Measurements from ENCODE around the gene CELA2A.

The CELA2A gene

GRCh38 chr1:15428815-15429435, 27.6 kb upstream of the CELA2A start:
- ATAC-seq = no peak
- TF ChIP-seq, protein P1, sequence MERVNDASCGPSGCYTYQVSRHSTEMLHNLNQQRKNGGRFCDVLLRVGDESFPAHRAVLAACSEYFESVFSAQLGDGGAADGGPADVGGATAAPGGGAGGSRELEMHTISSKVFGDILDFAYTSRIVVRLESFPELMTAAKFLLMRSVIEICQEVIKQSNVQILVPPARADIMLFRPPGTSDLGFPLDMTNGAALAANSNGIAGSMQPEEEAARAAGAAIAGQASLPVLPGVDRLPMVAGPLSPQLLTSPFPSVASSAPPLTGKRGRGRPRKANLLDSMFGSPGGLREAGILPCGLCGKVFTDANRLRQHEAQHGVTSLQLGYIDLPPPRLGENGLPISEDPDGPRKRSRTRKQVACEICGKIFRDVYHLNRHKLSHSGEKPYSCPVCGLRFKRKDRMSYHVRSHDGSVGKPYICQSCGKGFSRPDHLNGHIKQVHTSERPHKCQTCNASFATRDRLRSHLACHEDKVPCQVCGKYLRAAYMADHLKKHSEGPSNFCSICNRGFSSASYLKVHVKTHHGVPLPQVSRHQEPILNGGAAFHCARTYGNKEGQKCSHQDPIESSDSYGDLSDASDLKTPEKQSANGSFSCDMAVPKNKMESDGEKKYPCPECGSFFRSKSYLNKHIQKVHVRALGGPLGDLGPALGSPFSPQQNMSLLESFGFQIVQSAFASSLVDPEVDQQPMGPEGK (CRISPR knock-in tag; IDR thresholded peaks at IDR 0.05; ENCODE audit: borderline replicate concordance) = no peak
- TF ChIP-seq ZNF8 (CRISPR knock-in tag; IDR thresholded peaks at IDR 0.05) = no peak

DNA sequence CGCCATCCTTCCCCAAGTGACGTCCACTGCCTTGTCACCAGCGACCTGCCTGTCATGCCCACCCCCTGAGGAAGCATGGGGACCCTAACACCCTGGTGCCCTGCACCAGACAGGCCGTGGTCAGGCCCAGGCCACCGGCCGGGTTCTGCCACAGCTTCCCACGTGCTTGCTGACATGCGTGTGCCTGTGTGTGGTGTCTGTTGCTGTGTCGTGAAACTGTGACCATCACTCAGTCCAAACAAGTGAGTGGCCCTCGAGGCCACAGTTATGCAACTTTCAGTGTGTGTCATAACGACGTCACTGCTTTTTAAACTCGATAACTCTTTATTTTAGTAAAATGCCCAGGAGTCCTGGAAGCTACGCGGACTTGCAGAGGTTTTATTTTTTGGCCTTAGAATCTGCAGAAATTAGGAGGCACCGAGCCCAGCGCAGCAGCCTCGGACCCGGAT, 26.8 kb upstream of the CELA2A start:
- TF ChIP-seq CSRNP3 (CRISPR knock-in tag; IDR thresholded peaks at IDR 0.05) = no peak
- no peak for TF ChIP-seq SNAI2 (CRISPR knock-in tag; IDR thresholded peaks at IDR 0.05)
- TF ChIP-seq ISL1 (CRISPR knock-in tag; IDR thresholded peaks at IDR 0.05) = no peak
- no peak for TF ChIP-seq ZFP30 (CRISPR knock-in tag; IDR thresholded peaks at IDR 0.05)
- TF ChIP-seq BACH2 (CRISPR knock-in tag; IDR thresholded peaks at IDR 0.05; ENCODE audit: borderline replicate concordance) = no peak
- TF ChIP-seq CSDC2 (CRISPR knock-in tag; IDR thresholded peaks at IDR 0.05) = no peak
- no peak for TF ChIP-seq ZFP3 (CRISPR knock-in tag; IDR thresholded peaks at IDR 0.05)
- no peak for TF ChIP-seq PPARA (CRISPR knock-in tag; IDR thresholded peaks at IDR 0.05; ENCODE audit: borderline replicate concordance)
- TF ChIP-seq ESRRG (CRISPR knock-in tag; IDR thresholded peaks at IDR 0.05) = no peak
- TF ChIP-seq ZNF565 (CRISPR knock-in tag; conservative IDR thresholded peaks at IDR 0.05; ENCODE audit: low read depth) = no peak
- ATAC-seq = no peak

DNA sequence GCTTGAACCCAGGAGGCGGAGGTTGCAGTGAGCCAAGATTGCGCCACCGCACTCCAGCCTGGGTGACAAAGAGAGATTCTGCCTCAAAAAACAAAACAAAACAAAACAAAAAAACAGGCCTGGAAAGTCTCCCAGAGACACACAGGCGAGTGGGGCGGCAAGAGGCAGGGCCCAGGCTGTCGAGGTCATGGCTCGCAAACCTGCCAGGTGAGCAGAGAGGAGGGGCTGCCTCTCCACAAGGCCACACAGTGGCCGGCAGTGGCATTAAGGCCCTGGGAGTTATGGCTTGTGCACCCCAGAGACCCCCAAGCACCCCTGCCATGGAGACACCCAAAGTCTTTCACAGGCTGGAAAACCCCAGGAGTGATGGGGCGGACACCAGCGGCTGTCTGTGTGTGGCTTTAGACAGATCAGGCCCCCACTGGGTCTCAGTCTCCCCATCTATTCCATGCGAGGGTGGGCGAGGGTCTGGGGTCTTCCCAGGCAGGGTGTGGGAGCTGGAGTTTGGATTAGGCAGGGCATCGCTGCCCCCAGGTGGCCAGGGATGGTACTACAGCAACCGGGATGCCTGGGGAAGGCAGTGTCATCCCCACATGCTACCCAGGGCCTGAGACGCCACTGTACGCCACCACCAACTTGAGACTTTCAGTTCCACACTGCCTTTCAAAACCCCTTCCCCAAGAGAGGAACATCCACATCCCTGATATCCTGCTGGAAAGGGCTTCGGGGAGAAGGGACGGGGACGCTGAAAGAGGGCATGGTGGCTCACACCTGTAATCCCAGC, 25.6 kb upstream of the CELA2A start:
- TF ChIP-seq CREB5 (CRISPR knock-in tag; IDR thresholded peaks at IDR 0.05; ENCODE audit: low read depth) (no peak), BACH2 (CRISPR knock-in tag; IDR thresholded peaks at IDR 0.05; ENCODE audit: borderline replicate concordance) (no peak), OSR1 (CRISPR knock-in tag; IDR thresholded peaks at IDR 0.05) (no peak), ESRRG (CRISPR knock-in tag; IDR thresholded peaks at IDR 0.05) (no peak), POU6F1 (CRISPR knock-in tag; IDR thresholded peaks at IDR 0.05; ENCODE audit: borderline replicate concordance, low read depth) (no peak), TCF4 (CRISPR knock-in tag; IDR thresholded peaks at IDR 0.05; ENCODE audit: borderline replicate concordance) (no peak)
- peak; percentile 74 for ATAC-seq

- no peak for ATAC-seq
- no peak for TF ChIP-seq POU6F1 (CRISPR knock-in tag; IDR thresholded peaks at IDR 0.05; ENCODE audit: borderline replicate concordance, low read depth)
- no peak for TF ChIP-seq ESRRG (CRISPR knock-in tag; IDR thresholded peaks at IDR 0.05)
- no peak for TF ChIP-seq SNAI2 (CRISPR knock-in tag; IDR thresholded peaks at IDR 0.05)
- no peak for TF ChIP-seq ARNTL (CRISPR knock-in tag; IDR thresholded peaks at IDR 0.05; ENCODE audit: borderline replicate concordance, low read depth)
- no peak for TF ChIP-seq PPARA (CRISPR knock-in tag; IDR thresholded peaks at IDR 0.05; ENCODE audit: borderline replicate concordance)
- no peak for TF ChIP-seq ZC3H10 (CRISPR knock-in tag; IDR thresholded peaks at IDR 0.05)
- TF ChIP-seq ISL1 (CRISPR knock-in tag; IDR thresholded peaks at IDR 0.05) = no peak
- no peak for TF ChIP-seq ZFP30 (CRISPR knock-in tag; IDR thresholded peaks at IDR 0.05)
- TF ChIP-seq ZNF70 (CRISPR knock-in tag; IDR thresholded peaks at IDR 0.05) = no peak
- TF ChIP-seq ZNF8 (CRISPR knock-in tag; IDR thresholded peaks at IDR 0.05) = no peak
- TF ChIP-seq CSRNP3 (CRISPR knock-in tag; IDR thresholded peaks at IDR 0.05) = no peak
- TF ChIP-seq OSR1 (CRISPR knock-in tag; IDR thresholded peaks at IDR 0.05) = no peak
- TF ChIP-seq CREB5 (CRISPR knock-in tag; IDR thresholded peaks at IDR 0.05; ENCODE audit: low read depth) = no peak
- TF ChIP-seq ZNF565 (CRISPR knock-in tag; conservative IDR thresholded peaks at IDR 0.05; ENCODE audit: low read depth) = no peak
- TF ChIP-seq RARB (CRISPR knock-in tag; IDR thresholded peaks at IDR 0.05) = no peak
- TF ChIP-seq TOX (CRISPR knock-in tag; IDR thresholded peaks at IDR 0.05; ENCODE audit: borderline replicate concordance) = no peak
These were observed 25.0 kb upstream of the CELA2A start for GRCh38 chr1:15431571-15431948.
